H1 (cell line): Measurements from ENCODE around the gene COL8A1. TPM values are rescaled to one million over a fixed set of nuclear protein-coding genes. Genes with fewer than 3 reads are reported as not detected.

Experiments
- CTCF ChIA-PET: fragments of 300-600 bp; sonication (Branson Sonifier 250); formaldehyde crosslinking; loops from one replicate; lab custom pipeline; 2021; ENCODE audit not compliant: partially characterized antibody; lab: Charles Lee
- POLR2A ChIA-PET: fragments of 300-600 bp; sonication (Branson Sonifier 250); formaldehyde crosslinking; loops from one replicate; lab custom pipeline; 2021; ENCODE audit warnings: inconsistent platforms; ENCODE audit not compliant: partially characterized antibody; lab: Charles Lee
- DNase-seq, 2 experiments: peaks; one replicate each; pipeline versions ENCODE4 v3.0.0 to v3.0.0-alpha.2; 2010 to 2022; ENCODE audit warnings: low spot score in 2 of 2, low read depth in 1 of 2, mixed read lengths in 1 of 2
- FAIRE-seq: peaks from 2 replicates; lab custom pipeline; 2011; peaks lifted over from hg19 to GRCh38; lab: Jason Lieb, UNC
- H2AFZ ChIP-seq: 2 replicates; pipeline ENCODE4 v1.8.1; 2012; ENCODE audit warnings: low read length, inconsistent platforms
- H2AK5ac ChIP-seq: 2 replicates; pipeline ENCODE4 v1.6.1; 2013; ENCODE audit warnings: low read depth, low read length
- H2BK120ac ChIP-seq: replicated peaks from 2 replicates; pipeline ENCODE3; 2013; ENCODE audit warnings: low read depth, low read length, inconsistent platforms
- H2BK12ac ChIP-seq: 2 replicates; pipeline ENCODE4 v1.6.1; 2013; ENCODE audit warnings: low read depth, low read length
- H2BK15ac ChIP-seq: 2 replicates; pipeline ENCODE4 v1.6.1; 2013; ENCODE audit warnings: low read length
- H2BK20ac ChIP-seq: 2 replicates; pipeline ENCODE4 v1.6.1; 2013; ENCODE audit warnings: low read length
- H2BK5ac ChIP-seq: 2 replicates; pipeline ENCODE4 v1.6.1; 2013; ENCODE audit warnings: low read depth, low read length
- H3K14ac ChIP-seq: 2 replicates; pipeline ENCODE4 v1.6.1; 2013; ENCODE audit warnings: inconsistent platforms; ENCODE audit not compliant: insufficient read length
- H3K18ac ChIP-seq: 2 replicates; pipeline ENCODE4 v1.6.1; 2013; ENCODE audit warnings: low read length; ENCODE audit errors: extremely low read depth
- H3K23ac ChIP-seq: 2 replicates; pipeline ENCODE4 v1.6.1; 2013; ENCODE audit warnings: inconsistent platforms; ENCODE audit not compliant: insufficient read length
- H3K23me2 ChIP-seq: 2 replicates; pipeline ENCODE4 v1.6.1; 2013; ENCODE audit warnings: low read depth, low read length
- H3K27ac ChIP-seq: 2 replicates; pipeline ENCODE4 v1.6.1; 2011; ENCODE audit warnings: low read depth, low read length, inconsistent platforms
- H3K27me3 ChIP-seq, 4 experiments: replicated peaks in 1 of 4; 1 replicate in 1 of 4; 2 replicates in 3 of 4; pipeline versions ENCODE4 v1.6.1 to v1.8.1; 2011 to 2013; ENCODE audit warnings: low read length in 3 of 4, mild to moderate bottlenecking in 3 of 4, inconsistent platforms in 2 of 4, mixed read lengths in 2 of 4, moderate library complexity in 1 of 4; ENCODE audit not compliant: control insufficient read depth in 3 of 4, insufficient read depth in 3 of 4; ENCODE audit errors: extremely low read depth in 1 of 4
- H3K36me3 ChIP-seq, 4 experiments: 2 replicates each; pipeline versions ENCODE4 v1.6.1 to v1.8.1; 2011 to 2013; ENCODE audit warnings: mild to moderate bottlenecking in 4 of 4, low read length in 3 of 4, moderate library complexity in 2 of 4, control low read depth in 1 of 4, inconsistent platforms in 1 of 4; ENCODE audit not compliant: insufficient read depth in 4 of 4, control insufficient read depth in 2 of 4
- H3K4ac ChIP-seq: replicated peaks from 2 replicates; pipeline ENCODE3; 2013; ENCODE audit warnings: low read length, low read depth, mixed read lengths, inconsistent platforms; ENCODE audit not compliant: insufficient read length
- H3K4me1 ChIP-seq, 4 experiments: replicated peaks in 1 of 4; 1 replicate in 1 of 4; 2 replicates in 3 of 4; pipeline versions ENCODE4 v1.6.1 to v1.8.1; 2011 to 2013; ENCODE audit warnings: low read length in 3 of 4, inconsistent platforms in 2 of 4, mixed read lengths in 1 of 4; ENCODE audit not compliant: insufficient read depth in 4 of 4, control insufficient read depth in 3 of 4
- H3K4me2 ChIP-seq, 2 experiments: 2 replicates each; pipeline versions ENCODE4 v1.6.1 to v1.8.1; 2011 to 2013; ENCODE audit warnings: low read depth in 2 of 2, low read length in 2 of 2, control low read depth in 1 of 2, inconsistent platforms in 1 of 2, mild to moderate bottlenecking in 1 of 2; ENCODE audit not compliant: insufficient read depth in 1 of 2
- H3K4me3 ChIP-seq, 4 experiments: fragments of 200-600, 300-600 bp in 1 of 4; sonication (generic), shearing (Covaris generic), sonication (Bioruptor Twin) in 1 of 4; 2 replicates each; pipeline versions ENCODE4 v1.5.1 to v1.8.1; 2011 to 2016; ENCODE audit warnings: low read length in 4 of 4, low read depth in 3 of 4, control low read depth in 2 of 4, inconsistent platforms in 2 of 4, mild to moderate bottlenecking in 2 of 4, mixed read lengths in 1 of 4, moderate library complexity in 1 of 4; ENCODE audit not compliant: insufficient read depth in 2 of 4; ENCODE audit errors: extremely low read depth in 1 of 4
- H3K56ac ChIP-seq: replicated peaks from 2 replicates; pipeline ENCODE3; 2013; ENCODE audit warnings: low read depth, mild to moderate bottlenecking, mixed read lengths, low read length, inconsistent platforms; ENCODE audit not compliant: insufficient read length
- H3K79me1 ChIP-seq: 2 replicates; pipeline ENCODE4 v1.6.1; 2013; ENCODE audit warnings: low read depth, low read length, control low read depth
- H3K79me2 ChIP-seq, 2 experiments: 2 replicates each; pipeline versions ENCODE4 v1.6.1 to v1.8.1; 2012 to 2013; ENCODE audit warnings: low read length in 2 of 2, mild to moderate bottlenecking in 2 of 2, inconsistent platforms in 1 of 2; ENCODE audit not compliant: insufficient read depth in 2 of 2, control insufficient read depth in 1 of 2
- H3K9ac ChIP-seq, 4 experiments: replicated peaks in 1 of 4; 1 replicate in 1 of 4; 2 replicates in 3 of 4; pipeline versions ENCODE4 v1.6.1 to v1.8.1; 2011 to 2013; ENCODE audit warnings: low read depth in 3 of 4, low read length in 3 of 4, control low read depth in 2 of 4, mild to moderate bottlenecking in 2 of 4, moderate library complexity in 2 of 4, inconsistent platforms in 1 of 4; ENCODE audit errors: extremely low read depth in 1 of 4
- H3K9me3 ChIP-seq, 2 experiments: 2 replicates each; pipeline versions ENCODE4 v1.6.1 to v1.8.1; 2012 to 2013; ENCODE audit warnings: mild to moderate bottlenecking in 2 of 2, moderate library complexity in 2 of 2, control low read depth in 1 of 2, inconsistent platforms in 1 of 2, low read depth in 1 of 2, low read length in 1 of 2, mixed read lengths in 1 of 2; ENCODE audit not compliant: insufficient read depth in 2 of 2
- H4K20me1 ChIP-seq, 2 experiments: replicated peaks in 1 of 2; 2 replicates each; pipeline versions ENCODE3 to v1.8.1; 2011 to 2013; ENCODE audit warnings: inconsistent platforms in 2 of 2, low read length in 2 of 2, mild to moderate bottlenecking in 1 of 2; ENCODE audit not compliant: insufficient read depth in 2 of 2, control insufficient read depth in 1 of 2
- H4K5ac ChIP-seq: 2 replicates; pipeline ENCODE4 v1.6.1; 2013; ENCODE audit warnings: low read length, low read depth, mixed read lengths, inconsistent platforms; ENCODE audit not compliant: insufficient read length
- H4K8ac ChIP-seq: 2 replicates; pipeline ENCODE4 v1.8.0; 2013; ENCODE audit warnings: mild to moderate bottlenecking, moderate library complexity, low read length, inconsistent platforms; ENCODE audit not compliant: insufficient read depth; ENCODE audit errors: extremely low read depth
- H4K91ac ChIP-seq: replicated peaks from 2 replicates; pipeline ENCODE3; 2013; ENCODE audit warnings: low read length, mixed read lengths, inconsistent platforms; ENCODE audit not compliant: insufficient read length
- BACH1 ChIP-seq: IDR thresholded peaks from 2 replicates; pipeline ENCODE4 v1.6.1; 2012; ENCODE audit warnings: low read length, improper control_type of control experiment
- CTBP2 ChIP-seq: IDR thresholded peaks from 2 replicates; pipeline ENCODE4 v1.7.0; 2011; ENCODE audit warnings: borderline replicate concordance, mild to moderate bottlenecking, moderate library complexity, mixed read lengths, low read length; ENCODE audit not compliant: insufficient read depth, insufficient read length
- HDAC6 ChIP-seq: IDR thresholded peaks from one replicate; pipeline ENCODE4 v1.7.1; 2012; ENCODE audit warnings: low read depth, mild to moderate bottlenecking, inconsistent platforms, low read length, moderate library complexity
- JUN ChIP-seq: IDR thresholded peaks from 2 replicates; pipeline ENCODE4 v1.6.1; 2011; ENCODE audit warnings: low read depth, mild to moderate bottlenecking, improper control_type of control experiment, low read length
- MAX ChIP-seq: IDR thresholded peaks from 2 replicates; pipeline ENCODE4 v1.6.1; 2012; ENCODE audit warnings: inconsistent platforms
- NANOG ChIP-seq: IDR thresholded peaks from 2 replicates; pipeline ENCODE4 v1.6.1; 2011; ENCODE audit warnings: low read length, low read depth, mild to moderate bottlenecking, inconsistent platforms; ENCODE audit not compliant: insufficient read depth, poor library complexity, severe bottlenecking
- RAD21 ChIP-seq, 2 experiments: IDR thresholded peaks in 1 of 2; conservative IDR thresholded peaks in 1 of 2; 2 replicates each; pipeline ENCODE4 v1.6.1; 2011; ENCODE audit warnings: low read depth in 2 of 2, low read length in 2 of 2, improper control_type of control experiment in 1 of 2, inconsistent platforms in 1 of 2, mild to moderate bottlenecking in 1 of 2, moderate library complexity in 1 of 2
- SP2 ChIP-seq: IDR thresholded peaks from 2 replicates; pipeline ENCODE4 v1.6.1; 2012; ENCODE audit warnings: mild to moderate bottlenecking, low read length, inconsistent platforms
- WGBS, 2 experiments: shearing (Covaris generic) in 1 of 2; methylation state at CpG; one replicate each; pipeline versions ENCODE4 v1.1.6 to v1.1.7; 2013 to 2015; ENCODE audit warnings: low lambda C conversion rate in 2 of 2, mixed read lengths in 2 of 2, inconsistent platforms in 1 of 2, low coverage in 1 of 2, missing lambda C conversion rate in 1 of 2; ENCODE audit not compliant: insufficient replicate concordance in 2 of 2, insufficient coverage in 1 of 2, insufficient read length in 1 of 2; ENCODE audit errors: extremely low coverage in 1 of 2, missing lambda C conversion rate in 1 of 2; 5-methylcytosine and 5-hydroxymethylcytosine counted together
- polyA plus RNA-seq, 7 experiments: library from polyadenylated mRNA; depleted of rRNA in 3 of 7; stranded (reverse) in 5 of 7; unstranded in 2 of 7; fragments of >200 nt in 5 of 7; fragments of 200-250 nt in 2 of 7; gene quantifications; 1 replicate in 5 of 7; 2 replicates in 1 of 7; 4 replicates in 1 of 7; pipeline versions ENCODE4 v1.2.1 to v1.2.3, GENCODE V29; 2011 to 2013; ENCODE audit warnings: missing spikeins in 2 of 7, mixed read lengths in 2 of 7
- total RNA-seq: library from RNA; stranded (reverse); fragmentation: NEBNext Ultra II Directional; extraction: Animal tissue kit (Norgen Biotek cat#: 25700); gene quantifications from 2 replicates; pipeline ENCODE4 v1.2.1, GENCODE V29; 2021

COL8A1 gene
- total and polyA plus RNA-seq, 2 of the 8 experiments (the other 6 are each of a cell fraction or from before 2014, with no cell fraction given): 0.21 to 1.2 TPM

GRCh38 chr3:99845999-99846398, 207.6 kb downstream of the COL8A1 start:
- H2BK5ac ChIP-seq: no peak overlapping the region
- CTCF ChIA-PET: interaction anchor here (0.7 to 1.7 kb wide), 3 partner anchors 13 to 408 kb away, joined by 3 to 5 read pairs (median 4); no protein-coding TSS in a partner anchor

More at GRCh38 chr3:99845999-99846398, 207.6 kb downstream of the COL8A1 start:
- POLR2A ChIA-PET: interaction anchor here (0.6 kb wide), 1 partner anchor 176 kb away, joined by 3 read pairs; no protein-coding TSS in a partner anchor
- no peak overlapping the region for H2BK15ac ChIP-seq
- H4K20me1 ChIP-seq: peaks cover 0 to 2% of the 10 kb centered on the region in 2 experiments
- H3K4me2 ChIP-seq: no peak overlapping the region
- no peaks in the 10 kb centered on the region for H3K36me3 ChIP-seq
- no peak overlapping the region for H3K27ac ChIP-seq
- peaks cover 0 to 30% of the 10 kb centered on the region in 2 experiments; a peak in 2 of 4 replicates for H3K79me2 ChIP-seq
- no peak overlapping the region for H2BK20ac ChIP-seq
- H3K4ac ChIP-seq: no peak overlapping the region
- FAIRE-seq (peak; percentile 36), DNase-seq (no peak)
- TF ChIP-seq SP2 (no peak), NANOG (no peak), HDAC6 (no peak), MAX (no peak), RAD21 (IDR thresholded peaks at IDR 0.05 in 1 of 2, conservative IDR thresholded peaks at IDR 0.05 in 1 of 2; ENCODE audit: low read depth in 2 of 2, low read length in 2 of 2) (no peak), JUN (no peak), CTBP2 (no peak), BACH1 (no peak)
- H2AFZ ChIP-seq: no peak overlapping the region
- H2BK120ac ChIP-seq: no peak overlapping the region
- WGBS, 2 experiments: 90% methylated on average over 2 of the region's 2 CpGs; no CpG with 5 or more reads in 1 of the 2 experiments
- H3K23me2 ChIP-seq: no peaks in the 10 kb centered on the region
- H3K14ac ChIP-seq: no peak overlapping the region
- no peak overlapping the region for H3K18ac ChIP-seq
- no peak overlapping the region for H4K8ac ChIP-seq
- H3K4me1 ChIP-seq: peaks cover 0 to 7% (median 2%) of the 10 kb centered on the region in 4 experiments; a peak in 3 of 7 replicates
- H3K79me1 ChIP-seq: peaks cover 6% of the 10 kb centered on the region
- no peak overlapping the region for H4K91ac ChIP-seq
- no peak overlapping the region for H2AK5ac ChIP-seq
- H3K4me3 ChIP-seq: no peak overlapping the region
- no peaks in the 10 kb centered on the region for H3K27me3 ChIP-seq
- no peaks in the 10 kb centered on the region for H3K9me3 ChIP-seq
- no peak overlapping the region for H3K9ac ChIP-seq
- H3K23ac ChIP-seq: no peak overlapping the region
- H3K56ac ChIP-seq: no peak overlapping the region
- H2BK12ac ChIP-seq: no peak overlapping the region
- H4K5ac ChIP-seq: no peak overlapping the region
